GM18867 (cell line): ENCODE results near the gene SRF.
A peak's percentile ranks its signal among the peaks of the same experiment; 100 is the strongest.

Experiments used
- ATAC-seq: cut with Tn5 transposase; IDR thresholded peaks from one replicate; pipeline ENCODE4 v1.9.1; 2021; ENCODE audit warnings: mild to moderate bottlenecking, moderate library complexity; ENCODE audit not compliant: unreplicated experiment

The SRF gene

GRCh38 chr6:43181621-43181941, 10.5 kb downstream of the SRF start:
- ATAC-seq: no peak

GRCh38 chr6:43181942-43182860, 11.1 kb downstream of the SRF start, which contains the start of gene CUL9:
Gene CUL9 (plus strand): TSS chr6:43182196. CDS start chr6:43184311, 2,115 bp downstream.
- peak; percentile 91 for ATAC-seq

- ATAC-seq: no peak
These were observed 12.4 kb downstream of the SRF start for GRCh38 chr6:43183441-43183840.

GRCh38 chr6:43184268-43184985, 13.4 kb downstream of the SRF start:
- no peak for ATAC-seq

GRCh38 chr6:43185391-43185985, 14.4 kb downstream of the SRF start:
- no peak for ATAC-seq

- no peak for ATAC-seq
These were observed 14.9 kb downstream of the SRF start for GRCh38 chr6:43186019-43186418.

GRCh38 chr6:43186706-43187105, 15.6 kb downstream of the SRF start:
- no peak for ATAC-seq

GRCh38 chr6:43187821-43188220, 16.8 kb downstream of the SRF start:
- ATAC-seq: no peak

- no peak for ATAC-seq
These were observed 17.4 kb downstream of the SRF start for GRCh38 chr6:43188426-43188825.

- no peak for ATAC-seq
These were observed 18.8 kb downstream of the SRF start for GRCh38 chr6:43189776-43190304.

GRCh38 chr6:43192911-43193310, 21.8 kb downstream of the SRF start:
- ATAC-seq: no peak

- ATAC-seq: no peak
These were observed 22.9 kb downstream of the SRF start for GRCh38 chr6:43193929-43194328.

- no peak for ATAC-seq
These were observed 25.3 kb downstream of the SRF start for GRCh38 chr6:43196337-43196736.

GRCh38 chr6:43199912-43200311, 28.8 kb downstream of the SRF start:
- ATAC-seq: no peak

GRCh38 chr6:43200541-43200940, 29.5 kb downstream of the SRF start:
- ATAC-seq: no peak

GRCh38 chr6:43202451-43202850, 31.4 kb downstream of the SRF start:
- no peak for ATAC-seq

- ATAC-seq: no peak
These were observed 32.1 kb downstream of the SRF start for GRCh38 chr6:43203029-43203717.

- ATAC-seq: no peak
These were observed 32.6 kb downstream of the SRF start for GRCh38 chr6:43203718-43204095.

GRCh38 chr6:43204271-43205105, 33.4 kb downstream of the SRF start:
- ATAC-seq: no peak

GRCh38 chr6:43205849-43206248, 34.8 kb downstream of the SRF start:
- ATAC-seq: no peak
